Thyroid gland (tissue), 4 donors: ENCODE results near the gene RAB35. TPM values are rescaled to one million over a fixed set of nuclear protein-coding genes. Genes with fewer than 3 reads are reported as not detected.

Experiments used
- DNase-seq, 2 donors: peaks; one replicate each; pipeline ENCODE4 v3.0.0-alpha.2; 2019
- H3K27ac ChIP-seq, 3 donors: fragments of 200-600 bp; sonication (generic); 1 replicate in 2 of 3; 2 replicates in 1 of 3; pipeline ENCODE4 v1.5.1; 2016 to 2019; ENCODE audit warnings: mild to moderate bottlenecking in 1 of 3, moderate library complexity in 1 of 3
- H3K27me3 ChIP-seq: fragments of 200-600 bp; sonication (generic); one replicate; pipeline ENCODE4 v1.5.1; 2019
- H3K36me3 ChIP-seq, 2 donors: fragments of 200-600 bp; sonication (generic); one replicate each; pipeline ENCODE4 v1.5.1; 2016 to 2019
- H3K4me1 ChIP-seq, 2 donors: fragments of 200-600 bp; sonication (generic); one replicate each; pipeline ENCODE4 v1.5.1; 2017 to 2019
- H3K4me3 ChIP-seq, 3 donors: fragments of 200-600 bp; sonication (generic); replicated peaks in 1 of 3; 1 replicate in 2 of 3; 2 replicates in 1 of 3; pipeline ENCODE4 v1.5.1; 2016; ENCODE audit warnings: mild to moderate bottlenecking in 1 of 3
- H3K9me3 ChIP-seq: fragments of 200-600 bp; sonication (generic); one replicate; pipeline ENCODE4 v1.5.1; 2017
- CTCF ChIP-seq, 6 experiments: fragments of 200-600 bp in 3 of 6; fragments of 450-650 bp in 3 of 6; sonication (generic) in 3 of 6; IDR thresholded peaks; one replicate each; pipeline ENCODE4 v1.5.1; 2016 to 2019; ENCODE audit warnings: antibody characterized with exemption in 6 of 6, mild to moderate bottlenecking in 2 of 6, inconsistent platforms in 1 of 6, moderate library complexity in 1 of 6
- POLR2A ChIP-seq, 2 donors: fragments of 450-650 bp; IDR thresholded peaks; one replicate each; pipeline ENCODE4 v1.6.1; 2017; ENCODE audit warnings: antibody characterized with exemption in 2 of 2, mild to moderate bottlenecking in 2 of 2, moderate library complexity in 1 of 2
- whole genome bisulfite sequencing, 2 donors: methylation state at CpG; one replicate each; pipeline ENCODE4 v1.1.5; 2017; 5-methylcytosine and 5-hydroxymethylcytosine counted together
- intact Hi-C: fragments of 100-400 bp; cut with DNase I; formaldehyde crosslinking; loops from one replicate; pipeline ENCODE4 v1.15.1; 2023
- total RNA-seq, 4 donors: library from RNA; depleted of rRNA; stranded (reverse); fragments of >200 nt; gene quantifications; one replicate each; pipeline ENCODE4 v1.2.3, GENCODE V29; 2016

RAB35 gene
- total RNA-seq, 4 donors from 2014 or later: 14.9 to 19.9 (median 17.4) TPM

- TF ChIP-seq POLR2A (IDR thresholded peaks at IDR 0.05) (no peak), CTCF (IDR thresholded peaks at IDR 0.05) (no peak)
- 94 to 95% methylated on average over 6 of the region's 6 CpGs for WGBS, 2 donors
- H3K27me3 ChIP-seq: no peaks in the 10 kb centered on the region
- no peaks in the 10 kb centered on the region for H3K4me1 ChIP-seq
- H3K36me3 ChIP-seq: peaks cover 88 to 89% of the 10 kb centered on the region in 2 donors
- no peak overlapping the region for H3K4me3 ChIP-seq
- H3K9me3 ChIP-seq: no peaks in the 10 kb centered on the region
- DNase-seq: no peak
- intact Hi-C loops: no loop called here
- no peak overlapping the region for H3K27ac ChIP-seq
Observed at GRCh38 chr12:120130011-120130410, 13.5 kb upstream of the RAB35 start.

GRCh38 chr12:120126635-120127005 is 10.1 kb upstream of the RAB35 start:
- no peaks in the 10 kb centered on the region for H3K27me3 ChIP-seq
- no peaks in the 10 kb centered on the region for H3K4me1 ChIP-seq
- WGBS, 2 donors: 75 to 82% methylated on average over 2 of the region's 2 CpGs
- TF ChIP-seq CTCF (IDR thresholded peaks at IDR 0.05) (no peak), POLR2A (IDR thresholded peaks at IDR 0.05) (no peak)
- H3K27ac ChIP-seq: no peak overlapping the region
- H3K4me3 ChIP-seq: no peak overlapping the region
- intact Hi-C loops: no loop called here
- H3K9me3 ChIP-seq: no peaks in the 10 kb centered on the region
- DNase-seq: no peak
- H3K36me3 ChIP-seq: peaks cover 54 to 55% of the 10 kb centered on the region in 2 donors

GRCh38 chr12:120125792-120126634 is 9.5 kb upstream of the RAB35 start:
- DNase-seq: no peak
- H3K4me3 ChIP-seq: no peak overlapping the region
- intact Hi-C loops: no loop called here
- H3K9me3 ChIP-seq: no peaks in the 10 kb centered on the region
- H3K36me3 ChIP-seq: peaks cover 48 to 49% of the 10 kb centered on the region in 2 donors
- TF ChIP-seq POLR2A (IDR thresholded peaks at IDR 0.05) (peak in 1 of 2 donors; percentile 8), CTCF (IDR thresholded peaks at IDR 0.05) (no peak)
- H3K4me1 ChIP-seq: no peaks in the 10 kb centered on the region
- H3K27ac ChIP-seq: no peak overlapping the region
- 83 to 97% methylated on average over 5 to 6 of the region's 6 CpGs for WGBS, 2 donors
- no peaks in the 10 kb centered on the region for H3K27me3 ChIP-seq

GRCh38 chr12:120125029-120125428 is 8.5 kb upstream of the RAB35 start:
- DNase-seq: no peak
- intact Hi-C loops: no loop called here
- Histone ChIP-seq H3K27ac (no peak overlapping the region), H3K36me3 (peaks cover 38 to 39% of the 10 kb centered on the region in 2 donors), H3K4me3 (no peak overlapping the region), H3K4me1 (no peaks in the 10 kb centered on the region), H3K27me3 (no peaks in the 10 kb centered on the region), H3K9me3 (no peaks in the 10 kb centered on the region)
- no peak for TF ChIP-seq CTCF (IDR thresholded peaks at IDR 0.05)
- TF ChIP-seq POLR2A (IDR thresholded peaks at IDR 0.05): no peak
- WGBS, 2 donors: 85 to 90% methylated on average over 4 of the region's 4 CpGs

GRCh38 chr12:120121766-120122293 is 5.3 kb upstream of the RAB35 start:
- intact Hi-C loops: no loop called here
- Histone ChIP-seq H3K4me1 (peaks cover 12 to 14% of the 10 kb centered on the region in 2 donors), H3K36me3 (peaks cover 6 to 7% of the 10 kb centered on the region in 2 donors), H3K27ac (no peak overlapping the region), H3K9me3 (no peaks in the 10 kb centered on the region), H3K27me3 (no peaks in the 10 kb centered on the region), H3K4me3 (no peak overlapping the region)
- WGBS, 2 donors: 53 to 65% methylated on average over 4 of the region's 4 CpGs
- no peak for DNase-seq
- TF ChIP-seq CTCF (IDR thresholded peaks at IDR 0.05) (no peak), POLR2A (IDR thresholded peaks at IDR 0.05) (no peak)
